Aorta (tissue), 5 donors: ENCODE measurements around the gene VSIG10L. TPM values are rescaled to one million over a fixed set of nuclear protein-coding genes. Genes with fewer than 3 reads are reported as not detected.

Experiments
- ATAC-seq: fragments of 200-7000 bp; cut with Tn5 transposase; one replicate; pipeline ENCODE4 v1.9.1; 2022; ENCODE audit warnings: moderate library complexity; ENCODE audit not compliant: low FRiP score
- DNase-seq, 2 donors: peaks; one replicate each; pipeline ENCODE4 v3.0.0-alpha.2; 2020
- H3K27ac ChIP-seq, 2 donors: one replicate each; pipeline ENCODE4 v1.5.1; 2013; ENCODE audit warnings: low read length in 2 of 2, mild to moderate bottlenecking in 2 of 2, moderate library complexity in 2 of 2, control low read depth in 1 of 2, inconsistent platforms in 1 of 2, low read depth in 1 of 2
- H3K27me3 ChIP-seq, 2 donors: one replicate each; pipeline ENCODE4 v1.6.1; 2013; ENCODE audit warnings: control low read depth in 1 of 2, low read length in 1 of 2, mild to moderate bottlenecking in 1 of 2, moderate library complexity in 1 of 2; ENCODE audit not compliant: insufficient read depth in 2 of 2, control insufficient read depth in 1 of 2
- H3K36me3 ChIP-seq, 2 donors: one replicate each; pipeline ENCODE4 v1.6.1; 2013; ENCODE audit warnings: control low read depth in 1 of 2, low read length in 1 of 2, mild to moderate bottlenecking in 1 of 2; ENCODE audit not compliant: insufficient read depth in 2 of 2, control insufficient read depth in 1 of 2
- H3K4me1 ChIP-seq, 2 donors: one replicate each; pipeline ENCODE4 v1.6.1; 2013; ENCODE audit warnings: low read length in 2 of 2, control low read depth in 1 of 2, mild to moderate bottlenecking in 1 of 2, moderate library complexity in 1 of 2; ENCODE audit not compliant: insufficient read depth in 2 of 2, control insufficient read depth in 1 of 2
- H3K4me3 ChIP-seq, 2 donors: one replicate each; pipeline ENCODE4 v1.5.1; 2013; ENCODE audit warnings: low read length in 2 of 2, control low read depth in 1 of 2, mild to moderate bottlenecking in 1 of 2
- H3K9me3 ChIP-seq: one replicate; pipeline ENCODE4 v1.6.1; 2013; ENCODE audit warnings: mild to moderate bottlenecking, low read length; ENCODE audit not compliant: control insufficient read depth
- WGBS, 2 donors: extraction: QIAGEN DNeasy Blood & Tissue Kit; methylation state at CpG; one replicate each; pipeline ENCODE4 v1.1.7; 2013; 5-methylcytosine and 5-hydroxymethylcytosine counted together
- intact Hi-C, 2 donors: fragments of 100-400 bp; cut with DNase I; formaldehyde crosslinking; loops; one replicate each; pipeline versions ENCODE4 v1.14.2 to v1.15.0; 2022
- polyA plus RNA-seq, 2 donors: library from polyadenylated mRNA; stranded (reverse); fragments of 200-250 nt; gene quantifications; one replicate each; pipeline ENCODE4 v1.2.3, GENCODE V29; 2013
- total RNA-seq, 2 donors: library from RNA; stranded (reverse); fragmentation: NEBNext Ultra II Directional; extraction: Animal tissue kit (Norgen Biotek cat#: 25700); gene quantifications; one replicate each; pipeline ENCODE4 v1.2.1, GENCODE V29; 2021
- donor health status: healthy with polysubstance abuse.
- donor health status: Bipolar disorder and iron deficiency.
- donor health status: DM: no; HTN: no; CAD: no.
- donor health status: DM: no; HTN: no; CAD: no.
- donor health status: DM: yes; HTN: yes; CAD: no.

The VSIG10L gene
- total and polyA plus RNA-seq, 4 donors = 0.25 to 7.2 (median 1.9) TPM

DNA sequence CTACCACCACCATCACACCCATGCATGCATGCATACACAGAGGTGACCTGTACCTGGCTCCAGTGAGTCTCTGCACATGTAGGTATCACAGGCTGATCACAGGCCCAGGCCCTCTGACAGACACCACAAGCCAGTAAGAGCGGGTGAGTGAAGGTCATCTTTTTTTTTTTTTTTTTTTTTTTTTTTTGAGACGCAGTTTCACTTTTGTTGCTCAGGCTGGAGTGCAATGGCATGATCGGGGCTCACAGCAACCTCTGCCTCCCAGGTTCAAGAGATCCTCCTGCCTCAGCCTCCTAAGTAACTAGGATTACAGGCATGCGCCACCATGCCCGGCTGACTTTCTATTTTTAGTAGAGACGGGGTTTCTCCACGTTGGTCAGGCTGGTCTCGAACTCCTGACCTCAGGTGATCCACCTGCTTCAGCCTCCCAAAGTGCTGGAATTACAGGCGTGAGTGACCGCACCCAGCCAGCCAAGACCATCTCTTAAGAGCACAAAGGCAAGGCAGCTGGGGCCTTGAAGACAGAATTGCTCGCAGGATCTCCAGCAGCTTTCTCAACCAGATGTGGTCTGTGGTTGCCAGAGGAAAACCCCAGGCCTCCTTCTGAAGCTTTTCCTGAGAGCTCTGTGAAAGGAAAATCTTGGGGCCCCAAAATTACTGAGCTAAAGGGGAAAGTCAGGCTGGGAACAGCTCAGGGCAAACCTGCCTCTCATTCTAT lies 33.7 kb upstream of the VSIG10L start:
- WGBS, 2 donors = 78 to 80% methylated on average over 11 of the region's 11 CpGs
- Histone ChIP-seq H3K9me3 (no peaks in the 10 kb centered on the region), H3K36me3 (no peaks in the 10 kb centered on the region), H3K4me1 (no peaks in the 10 kb centered on the region), H3K4me3 (no peak overlapping the region), H3K27me3 (no peaks in the 10 kb centered on the region), H3K27ac (no peak overlapping the region)
- DNase-seq = peak in 1 of 2 donors; percentile 37
- intact Hi-C loops = no loop called here
- ATAC-seq = no peak

DNA sequence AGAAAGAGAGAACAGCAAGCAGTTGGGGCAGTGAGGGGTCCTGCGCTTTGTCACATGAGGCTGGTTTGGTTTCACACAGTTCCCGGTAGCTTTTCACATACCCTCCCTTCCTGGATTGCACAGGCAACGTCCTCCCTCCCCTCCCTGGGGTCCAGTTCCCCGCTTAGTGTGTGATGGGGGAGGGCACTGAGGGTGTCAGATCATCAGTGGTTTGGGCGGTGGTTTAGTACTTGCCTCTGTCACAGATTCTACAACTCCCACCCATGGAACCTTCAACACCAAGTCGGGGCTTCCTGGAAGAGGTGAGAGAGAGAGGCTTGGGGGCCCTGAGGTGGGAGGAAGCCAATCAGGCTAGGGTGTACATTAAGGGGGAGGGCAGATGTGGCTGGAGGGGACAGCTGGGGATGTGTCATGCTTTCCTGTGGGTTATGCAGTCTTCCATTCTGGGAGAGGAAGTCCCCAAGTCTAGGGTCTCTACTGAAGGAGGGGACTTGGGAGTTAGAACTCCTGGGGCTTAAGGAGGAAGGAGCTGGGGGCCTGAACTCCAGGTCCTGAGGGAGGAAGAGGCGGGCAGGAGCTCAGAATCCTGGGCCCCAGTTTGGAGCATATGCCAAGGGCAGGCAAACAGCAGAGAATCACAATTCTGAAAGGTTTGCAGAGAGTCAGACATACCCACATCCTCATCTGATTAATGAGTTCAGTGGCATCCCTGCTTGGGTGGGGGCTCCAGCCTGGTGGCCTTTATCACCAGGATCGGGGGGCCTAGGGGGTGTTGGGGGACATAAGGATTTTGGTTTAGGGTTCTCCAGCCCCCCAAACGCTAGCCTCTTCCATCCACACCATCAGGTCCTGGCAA lies 30.9 kb upstream of the VSIG10L start, which contains the start of gene NKG7:
Gene NKG7, minus strand, starts transcription at position 6 of the 856 bp plus-strand sequence. CDS start 119 bp downstream, outside the sequence.
- Histone ChIP-seq H3K36me3 (no peaks in the 10 kb centered on the region), H3K9me3 (no peaks in the 10 kb centered on the region), H3K27me3 (no peaks in the 10 kb centered on the region), H3K4me3 (no peak within 1 kb of the TSS), H3K4me1 (no peaks in the 10 kb centered on the region), H3K27ac (no peak within 1 kb of the TSS)
- intact Hi-C loops = no loop called here
- 44 to 49% methylated on average over 9 of the region's 9 CpGs for WGBS, 2 donors
- peak in 1 of 2 donors; percentile 32 for DNase-seq
- ATAC-seq = no peak

GRCh38 chr19:51372021-51372648 lies 30.2 kb upstream of the VSIG10L start:
- no peak overlapping the region for H3K4me3 ChIP-seq
- H3K36me3 ChIP-seq = no peaks in the 10 kb centered on the region
- no peak overlapping the region for H3K27ac ChIP-seq
- no peaks in the 10 kb centered on the region for H3K27me3 ChIP-seq
- ATAC-seq = no peak
- intact Hi-C loops = no loop called here
- DNase-seq = peak in 1 of 2 donors; percentile 73
- H3K9me3 ChIP-seq = no peaks in the 10 kb centered on the region
- 82 to 87% methylated on average over 18 of the region's 18 CpGs for WGBS, 2 donors
- H3K4me1 ChIP-seq = no peaks in the 10 kb centered on the region

- ATAC-seq (no peak), DNase-seq (no peak)
- WGBS, 2 donors = 63 to 70% methylated on average over 8 of the region's 8 CpGs
- H3K4me3 ChIP-seq = no peak overlapping the region
- no peak overlapping the region for H3K27ac ChIP-seq
- no peaks in the 10 kb centered on the region for H3K36me3 ChIP-seq
- no peaks in the 10 kb centered on the region for H3K9me3 ChIP-seq
- H3K4me1 ChIP-seq = no peaks in the 10 kb centered on the region
- intact Hi-C loops = no loop called here
- H3K27me3 ChIP-seq = no peaks in the 10 kb centered on the region
These were observed 29.3 kb upstream of the VSIG10L start for GRCh38 chr19:51371186-51371690.

GRCh38 chr19:51370230-51370629 lies 28.3 kb upstream of the VSIG10L start:
- Histone ChIP-seq H3K4me3 (no peak overlapping the region), H3K9me3 (no peaks in the 10 kb centered on the region), H3K27ac (no peak overlapping the region), H3K4me1 (no peaks in the 10 kb centered on the region), H3K27me3 (no peaks in the 10 kb centered on the region), H3K36me3 (no peaks in the 10 kb centered on the region)
- no peak for ATAC-seq
- no peak for DNase-seq
- intact Hi-C loops = no loop called here
- WGBS, 2 donors = 67 to 74% methylated on average over 4 of the region's 4 CpGs

DNA sequence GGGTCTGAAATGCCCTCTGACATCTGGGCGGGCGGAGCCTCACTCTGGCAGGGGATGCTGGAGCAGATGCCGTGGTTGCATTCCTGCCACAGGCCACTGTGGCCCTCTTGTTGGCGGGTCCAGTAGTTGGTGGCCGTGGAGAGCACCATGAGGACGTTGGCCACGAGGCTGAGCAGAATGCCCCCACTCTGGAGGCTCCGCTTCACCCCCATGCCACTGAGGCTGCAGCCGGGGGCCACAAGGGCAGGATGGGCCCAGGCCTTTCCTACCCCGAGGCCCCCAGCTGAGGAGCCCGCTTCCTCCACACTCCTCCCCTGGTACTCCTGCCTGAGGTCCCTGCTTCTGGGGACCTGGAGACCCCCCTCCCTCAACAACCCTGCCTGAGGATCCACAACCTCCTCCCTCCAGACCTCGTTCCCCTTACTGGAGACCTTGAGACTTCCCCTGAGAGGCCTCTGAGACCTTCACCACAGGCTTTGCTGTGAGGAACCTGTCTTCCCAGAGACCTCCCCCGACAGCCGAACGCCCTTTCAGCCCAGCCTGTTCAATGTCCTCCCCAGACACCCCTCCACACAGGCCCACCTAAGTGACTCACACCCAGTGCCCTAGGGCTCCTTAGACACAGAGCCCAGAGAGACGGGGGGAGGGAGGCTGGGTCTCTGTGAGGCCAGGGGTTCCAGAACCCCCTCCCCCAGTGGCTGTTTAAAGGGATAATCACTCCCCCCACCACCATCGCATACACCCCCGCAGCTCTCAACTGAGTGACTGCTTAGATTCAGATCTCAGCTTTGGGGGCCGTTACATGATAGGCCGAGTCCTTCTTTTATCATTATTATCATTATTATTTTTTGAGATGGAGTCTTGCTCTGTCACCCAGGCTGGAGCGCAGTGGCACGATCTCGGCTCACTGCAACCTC lies 26.7 kb upstream of the VSIG10L start, which contains the start of gene CLDND2:
Gene CLDND2, minus strand, starts transcription at position 638 of the 917 bp plus-strand sequence. Its CDS starts 426 bp downstream, at position 212.
- peak; percentile 0 for ATAC-seq
- 61% methylated on average over 22 to 23 of the region's 23 CpGs for WGBS, 2 donors
- H3K4me1 ChIP-seq = no peaks in the 10 kb centered on the region
- H3K27ac ChIP-seq = peak within 1 kb of the TSS in 1 of 2 donors; percentile 4
- intact Hi-C loops = loop anchor here in 1 of 2 donors (5.0 kb wide), 1 partner anchor 334 kb away; no protein-coding TSS in a partner anchor
- H3K4me3 ChIP-seq = peak within 1 kb of the TSS; percentile 4 to 65
- H3K9me3 ChIP-seq = no peaks in the 10 kb centered on the region
- no peaks in the 10 kb centered on the region for H3K27me3 ChIP-seq
- no peaks in the 10 kb centered on the region for H3K36me3 ChIP-seq
- no peak for DNase-seq

- ATAC-seq (peak; percentile 96), DNase-seq (peak; percentile 100)
- H3K27ac ChIP-seq = peak overlapping the region in 1 of 2 donors; percentile 4
- H3K9me3 ChIP-seq = no peaks in the 10 kb centered on the region
- H3K27me3 ChIP-seq = no peaks in the 10 kb centered on the region
- H3K36me3 ChIP-seq = no peaks in the 10 kb centered on the region
- H3K4me3 ChIP-seq = peak overlapping the region; percentile 4 to 65
- H3K4me1 ChIP-seq = no peaks in the 10 kb centered on the region
- WGBS, 2 donors = 1% methylated on average over 56 to 64 of the region's 64 CpGs
- intact Hi-C loops = loop anchor here in 1 of 2 donors (1.0 to 5.0 kb wide), 3 partner anchors 27 to 335 kb away; no protein-coding TSS in a partner anchor
These were observed 25.8 kb upstream of the VSIG10L start for GRCh38 chr19:51367565-51368365.
